Coronary artery (tissue), 2 donors: ENCODE results near the gene DCAF6.

ENCODE experiments used
- DNase-seq: peaks from one replicate; pipeline ENCODE4 v3.0.0-alpha.2; 2017; ENCODE audit warnings: low spot score
- H3K27ac ChIP-seq, 2 donors: fragments of 200-600 bp; sonication (generic); one replicate each; pipeline ENCODE4 v1.5.1; 2016 to 2019
- H3K4me3 ChIP-seq: fragments of 200-600 bp; sonication (generic); 2 replicates; pipeline ENCODE4 v1.5.1; 2016; ENCODE audit warnings: mild to moderate bottlenecking, moderate library complexity
- CTCF ChIP-seq: fragments of 200-600 bp; sonication (generic); IDR thresholded peaks from one replicate; pipeline ENCODE4 v1.5.1; 2019; ENCODE audit warnings: antibody characterized with exemption

The DCAF6 gene

GRCh38 chr1:167995038-167995437 lies 58.6 kb downstream of the DCAF6 start:
- H3K27ac ChIP-seq = no peak overlapping the region
- no peak overlapping the region for H3K4me3 ChIP-seq
- DNase-seq = no peak
- TF ChIP-seq CTCF = no peak

GRCh38 chr1:167996266-167996665 lies 59.8 kb downstream of the DCAF6 start:
- no peak for TF ChIP-seq CTCF
- no peak overlapping the region for H3K27ac ChIP-seq

GRCh38 chr1:167997037-167997575 lies 60.6 kb downstream of the DCAF6 start:
- no peak for DNase-seq
- no peak for TF ChIP-seq CTCF
- H3K4me3 ChIP-seq = no peak overlapping the region
- no peak overlapping the region for H3K27ac ChIP-seq

More at GRCh38 chr1:167996266-167996665, 59.8 kb downstream of the DCAF6 start:
- no peak for DNase-seq
- no peak overlapping the region for H3K4me3 ChIP-seq

GRCh38 chr1:167999877-168000276 lies 63.4 kb downstream of the DCAF6 start:
- H3K4me3 ChIP-seq = no peak overlapping the region
- no peak overlapping the region for H3K27ac ChIP-seq
- TF ChIP-seq CTCF = no peak
- no peak for DNase-seq

GRCh38 chr1:168000656-168001055 lies 64.2 kb downstream of the DCAF6 start:
- TF ChIP-seq CTCF = no peak
- no peak overlapping the region for H3K27ac ChIP-seq
- no peak for DNase-seq
- H3K4me3 ChIP-seq = no peak overlapping the region

GRCh38 chr1:168001213-168001612 lies 64.7 kb downstream of the DCAF6 start:
- no peak for TF ChIP-seq CTCF
- Histone ChIP-seq H3K4me3 (no peak overlapping the region), H3K27ac (no peak overlapping the region)
- no peak for DNase-seq

- DNase-seq = no peak
- no peak overlapping the region for H3K4me3 ChIP-seq
- TF ChIP-seq CTCF = no peak
- no peak overlapping the region for H3K27ac ChIP-seq
These were observed 68.0 kb downstream of the DCAF6 start for GRCh38 chr1:168004531-168004930.
